Measurements from ENCODE around the gene FBXW11. TPM values are rescaled to one million over a fixed set of nuclear protein-coding genes. Genes with fewer than 3 reads are reported as not detected.

The FBXW11 gene
- total and polyA plus RNA-seq, 2 of the 8 experiments (the other 6 are each of a cell fraction or from before 2014, with no cell fraction given), result 45.0 to 75.6 TPM

- Histone ChIP-seq H4K5ac (ENCODE audit: insufficient read length, low read depth, low read length) (no peak overlapping the region), H3K14ac (ENCODE audit: insufficient read length) (no peak overlapping the region), H3K9ac (replicated peaks in 1 of 4; ENCODE audit: extremely low read depth in 1 of 4, low read depth in 3 of 4, low read length in 3 of 4) (no peak overlapping the region), H2BK15ac (ENCODE audit: low read length) (no peak overlapping the region), H3K4me2 (ENCODE audit: insufficient read depth in 1 of 2, low read depth in 2 of 2, low read length in 2 of 2) (no peak overlapping the region), H3K18ac (ENCODE audit: extremely low read depth, low read length) (no peak overlapping the region), H3K36me3 (ENCODE audit: control insufficient read depth in 2 of 4, insufficient read depth in 4 of 4, low read length in 3 of 4) (peaks cover 0 to 33% (median 19%) of the 10 kb centered on the region in 4 experiments; a peak in 7 of 8 replicates), H3K9me3 (ENCODE audit: insufficient read depth in 2 of 2, low read depth in 1 of 2, low read length in 1 of 2) (no peaks in the 10 kb centered on the region), H3K23me2 (ENCODE audit: low read depth, low read length) (no peaks in the 10 kb centered on the region), H3K27ac (ENCODE audit: low read depth, low read length) (no peak overlapping the region), H3K4me1 (replicated peaks in 1 of 4; ENCODE audit: control insufficient read depth in 3 of 4, insufficient read depth in 4 of 4, low read length in 3 of 4) (no peaks in the 10 kb centered on the region), H2BK5ac (ENCODE audit: low read depth, low read length) (no peak overlapping the region), H3K27me3 (replicated peaks in 1 of 4; ENCODE audit: control insufficient read depth in 3 of 4, extremely low read depth in 1 of 4, insufficient read depth in 3 of 4, low read length in 3 of 4) (no peaks in the 10 kb centered on the region), H4K20me1 (replicated peaks in 1 of 2; ENCODE audit: control insufficient read depth in 1 of 2, insufficient read depth in 2 of 2, low read length in 2 of 2) (peaks cover 3% of the 10 kb centered on the region in 2 experiments), H2BK20ac (ENCODE audit: low read length) (no peak overlapping the region), H3K79me2 (ENCODE audit: control insufficient read depth in 1 of 2, insufficient read depth in 2 of 2, low read length in 2 of 2) (peaks cover 0 to 13% of the 10 kb centered on the region in 2 experiments; a peak in 2 of 4 replicates), H2BK120ac (replicated peaks; ENCODE audit: low read depth, low read length) (no peak overlapping the region), H2AK5ac (ENCODE audit: low read depth, low read length) (no peak overlapping the region), H2AFZ (ENCODE audit: low read length) (no peak overlapping the region), H2BK12ac (ENCODE audit: low read depth, low read length) (no peak overlapping the region), H4K8ac (ENCODE audit: extremely low read depth, insufficient read depth, low read length) (no peak overlapping the region), H3K56ac (replicated peaks; ENCODE audit: insufficient read length, low read depth, low read length) (no peak overlapping the region), H4K91ac (replicated peaks; ENCODE audit: insufficient read length, low read length) (no peak overlapping the region), H3K79me1 (ENCODE audit: low read depth, low read length) (no peaks in the 10 kb centered on the region), H3K4me3 (ENCODE audit: extremely low read depth in 1 of 4, insufficient read depth in 2 of 4, low read depth in 3 of 4, low read length in 4 of 4) (no peak overlapping the region), H3K4ac (replicated peaks; ENCODE audit: insufficient read length, low read depth, low read length) (no peak overlapping the region), H3K23ac (ENCODE audit: insufficient read length) (no peak overlapping the region)
- ChIA-PET POLR2A (ENCODE audit: partially characterized antibody) (no interaction called here), CTCF (ENCODE audit: partially characterized antibody) (interaction anchor here (1.4 kb wide), 1 partner anchor 18 kb away, joined by 3 read pairs; no protein-coding TSS in a partner anchor)
- FAIRE-seq (no peak), DNase-seq (ENCODE audit: low read depth in 1 of 2, low spot score in 2 of 2) (no peak)
- WGBS, 2 experiments (ENCODE audit: extremely low coverage in 1 of 2, insufficient coverage in 1 of 2, insufficient read length in 1 of 2, insufficient replicate concordance in 2 of 2, low coverage in 1 of 2, low lambda C conversion rate in 2 of 2, missing lambda C conversion rate in 1 of 2), result 93% methylated on average over 4 of the region's 4 CpGs; no CpG with 5 or more reads in 1 of the 2 experiments
- TF ChIP-seq TAF1 (IDR thresholded peaks at IDR 0.05; ENCODE audit: low read depth, low read length) (no peak), BCL11A (IDR thresholded peaks at IDR 0.05; ENCODE audit: low read depth in 2 of 2, low read length in 2 of 2) (no peak), MAX (IDR thresholded peaks at IDR 0.05) (no peak), KDM1A (IDR thresholded peaks at IDR 0.05; ENCODE audit: borderline replicate concordance, low read length) (no peak), KDM4A (IDR thresholded peaks at IDR 0.05; ENCODE audit: low read depth, low read length, severe bottlenecking) (no peak), TCF12 (IDR thresholded peaks at IDR 0.05; ENCODE audit: low read depth, low read length) (no peak), SIN3A (conservative IDR thresholded peaks at IDR 0.05 in 1 of 2, IDR thresholded peaks at IDR 0.05 in 1 of 2; ENCODE audit: low read depth in 1 of 2, low read length in 2 of 2) (no peak), RBBP5 (IDR thresholded peaks at IDR 0.05; ENCODE audit: borderline replicate concordance, low read depth, low read length) (no peak), TAF7 (optimal IDR thresholded peaks at IDR 0.05; ENCODE audit: borderline replicate concordance, low read depth, low read length) (no peak), EGR1 (IDR thresholded peaks at IDR 0.05; ENCODE audit: borderline replicate concordance, low read depth, low read length) (no peak), SIRT6 (IDR thresholded peaks at IDR 0.05; ENCODE audit: low read length) (no peak)
Measured at GRCh38 chr5:171891150-171891549, 115.3 kb downstream of the FBXW11 start.

Data from H1 (cell line).